ENCODE measurements around the gene MUL1. TPM values are rescaled to one million over a fixed set of nuclear protein-coding genes. Genes with fewer than 3 reads are reported as not detected.
A peak's percentile ranks its signal among the peaks of the same experiment; 100 is the strongest.

MUL1 gene
- 10 to 100 TPM; 19.7 to 20.4 TPM for total RNA-seq

- Mint-ChIP-seq H3K27ac (peak within 1 kb of the TSS; percentile 87), H3K4me3 (peak within 1 kb of the TSS; percentile 92), H3K4me1 (peaks cover 13% of the 10 kb centered on the region), H3K9me3 (no peaks in the 10 kb centered on the region), H3K36me3 (peaks cover 3% of the 10 kb centered on the region), H3K27me3 (peaks cover 1% of the 10 kb centered on the region)
- DNase-seq = peak; percentile 92
Measured at GRCh38 chr1:20507564-20508410, at the start of gene MUL1. Gene MUL1, minus strand, starts transcription at chr1:20508151. Its CDS starts 127 bp downstream, at chr1:20508024.

- peaks cover 34% of the 10 kb centered on the region for H3K27me3 Mint-ChIP-seq
- no peaks in the 10 kb centered on the region for H3K4me1 Mint-ChIP-seq
- no peaks in the 10 kb centered on the region for H3K9me3 Mint-ChIP-seq
- H3K4me3 Mint-ChIP-seq = no peak overlapping the region
- no peak overlapping the region for H3K27ac Mint-ChIP-seq
- no peaks in the 10 kb centered on the region for H3K36me3 Mint-ChIP-seq
- no peak for DNase-seq
Measured at GRCh38 chr1:20555758-20556120, 47.8 kb upstream of the MUL1 start.

- DNase-seq = no peak
- no peaks in the 10 kb centered on the region for H3K9me3 Mint-ChIP-seq
- H3K36me3 Mint-ChIP-seq = no peaks in the 10 kb centered on the region
- no peaks in the 10 kb centered on the region for H3K4me1 Mint-ChIP-seq
- H3K27me3 Mint-ChIP-seq = peaks cover 33% of the 10 kb centered on the region
- no peak overlapping the region for H3K27ac Mint-ChIP-seq
- H3K4me3 Mint-ChIP-seq = no peak overlapping the region
Measured at GRCh38 chr1:20555025-20555757, 47.2 kb upstream of the MUL1 start.

DNA sequence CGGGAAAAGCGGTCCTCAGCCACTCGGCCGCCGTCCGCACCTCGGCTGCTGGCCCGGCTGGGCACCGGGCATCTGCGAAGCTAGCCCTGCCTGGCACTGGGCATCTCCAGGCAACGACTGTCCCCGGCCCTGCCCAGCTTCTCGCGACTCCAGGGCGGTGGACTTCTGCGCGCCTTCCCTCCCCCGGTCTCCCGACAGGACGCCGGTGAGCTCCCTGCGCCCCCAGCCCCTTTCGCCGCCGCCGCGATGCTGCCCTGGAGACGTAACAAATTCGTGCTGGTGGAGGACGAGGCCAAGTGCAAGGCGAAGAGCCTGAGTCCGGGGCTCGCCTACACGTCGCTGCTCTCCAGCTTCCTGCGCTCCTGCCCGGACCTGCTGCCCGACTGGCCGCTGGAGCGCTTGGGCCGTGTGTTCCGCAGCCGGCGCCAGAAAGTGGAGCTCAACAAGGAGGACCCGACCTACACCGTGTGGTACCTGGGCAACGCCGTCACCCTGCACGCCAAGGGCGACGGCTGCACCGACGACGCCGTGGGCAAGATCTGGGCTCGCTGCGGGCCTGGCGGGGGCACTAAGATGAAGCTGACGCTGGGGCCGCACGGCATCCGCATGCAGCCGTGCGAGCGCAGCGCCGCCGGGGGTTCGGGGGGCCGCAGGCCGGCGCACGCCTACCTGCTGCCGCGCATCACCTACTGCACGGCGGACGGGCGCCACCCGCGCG, 44.9 kb upstream of the MUL1 start:
- Mint-ChIP-seq H3K4me3 (no peak overlapping the region), H3K4me1 (no peaks in the 10 kb centered on the region), H3K9me3 (no peaks in the 10 kb centered on the region), H3K27me3 (peaks cover 35% of the 10 kb centered on the region), H3K27ac (no peak overlapping the region), H3K36me3 (no peaks in the 10 kb centered on the region)
- peak; percentile 13 for DNase-seq

GRCh38 chr1:20551945-20552727, 44.2 kb upstream of the MUL1 start, which contains the start of gene FAM43B:
Gene FAM43B, plus strand, starts transcription at chr1:20552573. Its CDS starts 401 bp downstream, at chr1:20552974.
- Mint-ChIP-seq H3K4me1 (no peaks in the 10 kb centered on the region), H3K27me3 (peaks cover 38% of the 10 kb centered on the region), H3K27ac (no peak within 1 kb of the TSS), H3K9me3 (no peaks in the 10 kb centered on the region), H3K4me3 (no peak within 1 kb of the TSS), H3K36me3 (no peaks in the 10 kb centered on the region)
- peak; percentile 19 for DNase-seq

DNA sequence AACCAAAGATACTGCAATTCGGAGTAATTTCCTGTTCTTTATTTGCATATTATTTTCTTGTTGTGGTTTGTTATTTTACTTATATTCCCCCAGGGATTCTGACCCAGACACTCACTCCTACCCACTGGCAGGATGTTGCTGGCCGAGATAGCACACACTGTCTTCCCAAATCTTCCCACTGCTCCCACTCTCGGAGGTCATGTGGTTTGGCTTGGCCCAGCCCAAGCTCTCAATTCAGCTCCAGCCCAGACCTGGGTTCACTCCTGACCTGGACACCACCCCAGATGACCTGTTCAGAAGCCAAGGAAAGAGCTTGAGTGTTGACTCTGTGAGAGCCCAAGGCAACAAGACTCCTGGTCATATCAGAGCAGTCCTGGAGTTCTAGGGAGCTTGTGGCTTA, 43.2 kb upstream of the MUL1 start:
- Mint-ChIP-seq H3K9me3 (no peaks in the 10 kb centered on the region), H3K27me3 (peaks cover 44% of the 10 kb centered on the region), H3K36me3 (no peaks in the 10 kb centered on the region), H3K4me3 (no peak overlapping the region), H3K4me1 (no peaks in the 10 kb centered on the region), H3K27ac (no peak overlapping the region)
- no peak for DNase-seq

DNA sequence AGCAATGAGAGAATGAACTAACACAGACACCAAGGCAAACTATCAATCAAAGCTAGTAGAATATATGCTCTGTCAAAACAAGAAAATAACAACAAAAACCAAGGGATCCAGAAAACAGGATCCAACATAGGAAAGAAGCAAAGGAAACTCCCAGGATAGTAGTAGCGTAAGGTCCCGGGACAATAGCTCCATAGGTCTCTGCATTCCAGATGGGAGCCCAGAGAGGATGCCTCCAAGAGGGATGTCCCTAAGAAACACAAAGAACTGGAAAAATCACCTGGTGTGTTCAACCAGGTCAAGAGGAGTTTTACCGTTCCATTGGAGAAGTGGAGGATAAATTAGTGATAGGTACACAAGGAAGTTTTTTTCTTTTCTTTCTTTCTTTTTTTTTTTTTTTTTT, 38.7 kb upstream of the MUL1 start:
- Mint-ChIP-seq H3K9me3 (no peaks in the 10 kb centered on the region), H3K27me3 (peaks cover 32% of the 10 kb centered on the region), H3K4me3 (no peak overlapping the region), H3K36me3 (no peaks in the 10 kb centered on the region), H3K27ac (no peak overlapping the region), H3K4me1 (no peaks in the 10 kb centered on the region)
- DNase-seq = no peak

GRCh38 chr1:20540281-20540680, 32.3 kb upstream of the MUL1 start:
- Mint-ChIP-seq H3K36me3 (no peaks in the 10 kb centered on the region), H3K9me3 (no peaks in the 10 kb centered on the region), H3K27me3 (peaks cover 21% of the 10 kb centered on the region), H3K4me1 (no peaks in the 10 kb centered on the region), H3K4me3 (no peak overlapping the region), H3K27ac (no peak overlapping the region)
- DNase-seq = no peak

GRCh38 chr1:20538760-20539551, 31.0 kb upstream of the MUL1 start:
- H3K27me3 Mint-ChIP-seq = peaks cover 31% of the 10 kb centered on the region
- H3K9me3 Mint-ChIP-seq = no peaks in the 10 kb centered on the region
- H3K27ac Mint-ChIP-seq = no peak overlapping the region
- no peaks in the 10 kb centered on the region for H3K4me1 Mint-ChIP-seq
- no peaks in the 10 kb centered on the region for H3K36me3 Mint-ChIP-seq
- no peak for DNase-seq
- no peak overlapping the region for H3K4me3 Mint-ChIP-seq

DNA sequence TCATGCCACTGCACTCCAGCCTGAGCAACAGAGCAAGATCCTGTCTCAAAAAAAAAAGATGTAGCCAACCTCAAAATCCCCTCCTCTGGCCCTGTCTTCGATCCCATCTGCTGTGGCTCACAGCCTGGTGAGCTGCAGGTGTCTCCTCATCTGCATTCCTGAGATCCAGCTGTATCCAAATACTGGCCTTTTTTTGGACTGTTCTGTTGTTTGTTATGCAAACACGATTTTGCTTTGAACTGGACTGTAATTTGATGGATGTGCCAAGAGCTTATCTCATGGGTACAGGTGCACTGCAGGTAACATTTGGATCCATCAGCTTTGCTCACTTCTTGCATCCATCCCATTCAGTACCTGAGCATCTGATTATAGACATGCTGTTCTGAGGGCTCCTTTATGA, 30.3 kb upstream of the MUL1 start:
- H3K27me3 Mint-ChIP-seq = peaks cover 31% of the 10 kb centered on the region
- no peak overlapping the region for H3K27ac Mint-ChIP-seq
- no peaks in the 10 kb centered on the region for H3K4me1 Mint-ChIP-seq
- no peaks in the 10 kb centered on the region for H3K9me3 Mint-ChIP-seq
- no peak for DNase-seq
- no peak overlapping the region for H3K4me3 Mint-ChIP-seq
- no peaks in the 10 kb centered on the region for H3K36me3 Mint-ChIP-seq

- Mint-ChIP-seq H3K9me3 (no peaks in the 10 kb centered on the region), H3K4me1 (no peaks in the 10 kb centered on the region), H3K36me3 (no peaks in the 10 kb centered on the region), H3K27me3 (peaks cover 31% of the 10 kb centered on the region), H3K4me3 (no peak overlapping the region), H3K27ac (no peak overlapping the region)
- no peak for DNase-seq
Measured at GRCh38 chr1:20534659-20535417, 26.9 kb upstream of the MUL1 start.

GRCh38 chr1:20533635-20534034, 25.7 kb upstream of the MUL1 start:
- DNase-seq = no peak
- peaks cover 35% of the 10 kb centered on the region for H3K27me3 Mint-ChIP-seq
- no peak overlapping the region for H3K4me3 Mint-ChIP-seq

GRCh38 chr1:20530901-20531300, 22.9 kb upstream of the MUL1 start:
- no peaks in the 10 kb centered on the region for H3K36me3 Mint-ChIP-seq
- H3K27me3 Mint-ChIP-seq = peaks cover 34% of the 10 kb centered on the region
- no peak for DNase-seq
- H3K27ac Mint-ChIP-seq = no peak overlapping the region
- no peaks in the 10 kb centered on the region for H3K4me1 Mint-ChIP-seq
- H3K9me3 Mint-ChIP-seq = no peaks in the 10 kb centered on the region
- no peak overlapping the region for H3K4me3 Mint-ChIP-seq

More at GRCh38 chr1:20533635-20534034, 25.7 kb upstream of the MUL1 start:
- Mint-ChIP-seq H3K9me3 (no peaks in the 10 kb centered on the region), H3K36me3 (no peaks in the 10 kb centered on the region), H3K4me1 (no peaks in the 10 kb centered on the region), H3K27ac (no peak overlapping the region)

All from activated naive CD8-positive, alpha-beta T cell treated with anti-CD3 and anti-CD28 coated beads for 36 hours (primary cell).